ENCODE results near the gene PVALEF. TPM values are rescaled to one million over a fixed set of nuclear protein-coding genes. Genes with fewer than 3 reads are reported as not detected.

PVALEF gene
- total RNA-seq, 2 donors from 2014 or later = not detected

- Histone ChIP-seq H3K36me3 (no peaks in the 10 kb centered on the region), H3K9me3 (no peaks in the 10 kb centered on the region), H3K27ac (no peak overlapping the region), H3K9ac (ENCODE audit: low read depth in 2 of 2, low read length in 2 of 2) (no peak overlapping the region), H3K4me3 (no peak overlapping the region), H3K4me1 (no peaks in the 10 kb centered on the region), H3K27me3 (peaks cover 24% of the 10 kb centered on the region)
- DNase-seq = no peak
- intact Hi-C loops (cut with DNase I) = no loop called here
- no peak for TF ChIP-seq CTCF (IDR thresholded peaks at IDR 0.05)
These were observed 2.8 kb upstream of the PVALEF start for GRCh38 chr17:81162491-81162890.

GRCh38 chr17:81163051-81163695 lies 2.1 kb upstream of the PVALEF start:
- no peak for DNase-seq
- Histone ChIP-seq H3K4me1 (no peaks in the 10 kb centered on the region), H3K9ac (ENCODE audit: low read depth in 2 of 2, low read length in 2 of 2) (no peak overlapping the region), H3K4me3 (no peak overlapping the region), H3K27ac (no peak overlapping the region), H3K36me3 (no peaks in the 10 kb centered on the region), H3K9me3 (no peaks in the 10 kb centered on the region), H3K27me3 (peaks cover 27% of the 10 kb centered on the region)
- intact Hi-C loops (cut with DNase I) = no loop called here
- TF ChIP-seq CTCF (IDR thresholded peaks at IDR 0.05) = no peak

- Histone ChIP-seq H3K4me1 (no peaks in the 10 kb centered on the region), H3K9ac (ENCODE audit: low read depth in 2 of 2, low read length in 2 of 2) (no peak overlapping the region), H3K27me3 (peaks cover 27% of the 10 kb centered on the region), H3K27ac (no peak overlapping the region), H3K36me3 (no peaks in the 10 kb centered on the region), H3K9me3 (no peaks in the 10 kb centered on the region), H3K4me3 (no peak overlapping the region)
- TF ChIP-seq CTCF (IDR thresholded peaks at IDR 0.05) = no peak
- no peak for DNase-seq
- intact Hi-C loops (cut with DNase I) = no loop called here
These were observed 1.5 kb upstream of the PVALEF start for GRCh38 chr17:81163703-81164370.

- H3K4me1 ChIP-seq = no peaks in the 10 kb centered on the region
- TF ChIP-seq CTCF (IDR thresholded peaks at IDR 0.05) = no peak
- H3K36me3 ChIP-seq = no peaks in the 10 kb centered on the region
- peaks cover 27% of the 10 kb centered on the region for H3K27me3 ChIP-seq
- no peaks in the 10 kb centered on the region for H3K9me3 ChIP-seq
- H3K9ac ChIP-seq (ENCODE audit: low read depth in 2 of 2, low read length in 2 of 2) = no peak overlapping the region
- intact Hi-C loops (cut with DNase I) = no loop called here
- H3K27ac ChIP-seq = no peak overlapping the region
- no peak for DNase-seq
- H3K4me3 ChIP-seq = no peak overlapping the region
These were observed 699 bp upstream of the PVALEF start for GRCh38 chr17:81164371-81165245.

GRCh38 chr17:81166033-81166492 lies 756 bp downstream of the PVALEF start, which contains the start of gene AATK:
Gene AATK (minus strand): TSS chr17:81166221. CDS start chr17:81165992, 229 bp downstream.
- no peaks in the 10 kb centered on the region for H3K36me3 ChIP-seq
- peaks cover 24% of the 10 kb centered on the region for H3K27me3 ChIP-seq
- no peak within 1 kb of the TSS for H3K27ac ChIP-seq
- TF ChIP-seq CTCF (IDR thresholded peaks at IDR 0.05) = no peak
- DNase-seq = no peak
- no peak within 1 kb of the TSS for H3K4me3 ChIP-seq
- intact Hi-C loops (cut with DNase I) = no loop called here
- H3K9ac ChIP-seq (ENCODE audit: low read depth in 2 of 2, low read length in 2 of 2) = no peak within 1 kb of the TSS
- no peaks in the 10 kb centered on the region for H3K9me3 ChIP-seq
- H3K4me1 ChIP-seq = no peaks in the 10 kb centered on the region

Data from colonic mucosa (tissue), 4 donors.